GM23338 (cell line): ENCODE results near the gene KRTAP10-9. TPM values are rescaled to one million over a fixed set of nuclear protein-coding genes. Genes with fewer than 3 reads are reported as not detected.
"Not testable (repeated sequence)": the region's sequence is repeated elsewhere in the genome, so short reads cannot be mapped to it uniquely, and the experiment has no call there.

ENCODE experiments used
- ATAC-seq: fragments of 200-7000 bp; cut with Tn5 transposase; 3 replicates; pipeline ENCODE4 v1.9.1; 2020
- DNase-seq: peaks from one replicate; pipeline ENCODE4 v3.0.0-alpha.2; 2015; ENCODE audit warnings: low spot score
- H2AFZ ChIP-seq: fragments of 200-600 bp; sonication (generic); 2 replicates; pipeline ENCODE4 v1.8.0; 2016; ENCODE audit warnings: antibody characterized with exemption, mild to moderate bottlenecking, moderate library complexity
- H3F3A ChIP-seq: fragments of 200-600 bp; sonication (generic); replicated peaks from 2 replicates; pipeline ENCODE4 v1.8.0; 2017; ENCODE audit warnings: antibody characterized with exemption, mixed run types, low read depth
- H3K27ac ChIP-seq: fragments of 200-600 bp; sonication (generic); 2 replicates; pipeline ENCODE4 v1.6.1; 2016; ENCODE audit warnings: low read depth
- H3K27me3 ChIP-seq: fragments of 200-600 bp; sonication (generic); 2 replicates; pipeline ENCODE4 v1.8.0; 2016; ENCODE audit warnings: mild to moderate bottlenecking, mixed run types, moderate library complexity; ENCODE audit not compliant: insufficient read depth
- H3K36me3 ChIP-seq: fragments of 200-600 bp; sonication (generic); 2 replicates; pipeline ENCODE4 v1.8.0; 2016; ENCODE audit warnings: mild to moderate bottlenecking; ENCODE audit not compliant: insufficient read depth
- H3K4me1 ChIP-seq: fragments of 200-600 bp; sonication (generic); 2 replicates; pipeline ENCODE4 v1.8.0; 2016; ENCODE audit warnings: mild to moderate bottlenecking, moderate library complexity; ENCODE audit not compliant: insufficient read depth
- H3K4me2 ChIP-seq: fragments of 200-600 bp; sonication (generic); 2 replicates; pipeline ENCODE4 v1.7.1; 2017; ENCODE audit warnings: mixed run types
- H3K4me3 ChIP-seq: fragments of 200-600 bp; sonication (generic); 2 replicates; pipeline ENCODE4 v1.6.1; 2016; ENCODE audit warnings: mixed run types
- H3K79me2 ChIP-seq: fragments of 200-600 bp; sonication (generic); replicated peaks from 2 replicates; pipeline ENCODE4 v1.8.0; 2017; ENCODE audit warnings: mild to moderate bottlenecking; ENCODE audit not compliant: insufficient read depth
- H3K9me2 ChIP-seq: fragments of 200-600 bp; sonication (generic); 2 replicates; pipeline ENCODE4 v1.8.0; 2017; ENCODE audit not compliant: insufficient read depth
- H4K20me1 ChIP-seq: fragments of 200-600 bp; sonication (generic); replicated peaks from 2 replicates; pipeline ENCODE4 v1.8.0; 2017; ENCODE audit warnings: mild to moderate bottlenecking; ENCODE audit not compliant: insufficient read depth
- H3K27ac Mint-ChIP-seq: 2 replicates; pipeline ENCODE4 v1.8.0; 2020; ENCODE audit warnings: inconsistent platforms, mild to moderate bottlenecking, moderate library complexity, mixed read lengths
- H3K27me3 Mint-ChIP-seq: 3 replicates; pipeline ENCODE4 v1.8.0; 2022; ENCODE audit warnings: low read depth, mild to moderate bottlenecking, moderate library complexity, mixed read lengths, inconsistent platforms; ENCODE audit not compliant: insufficient read depth, poor library complexity
- H3K36me3 Mint-ChIP-seq: 3 replicates; pipeline ENCODE4 v1.8.0; 2021; ENCODE audit warnings: low read depth, mild to moderate bottlenecking, inconsistent platforms, moderate library complexity, mixed read lengths
- H3K4me1 Mint-ChIP-seq: 3 replicates; pipeline ENCODE4 v1.8.0; 2020; ENCODE audit warnings: mild to moderate bottlenecking, inconsistent platforms, mixed read lengths
- H3K4me3 Mint-ChIP-seq: 3 replicates; pipeline ENCODE4 v1.8.0; 2021; ENCODE audit warnings: moderate library complexity, mild to moderate bottlenecking, inconsistent platforms, mixed read lengths
- H3K9me3 Mint-ChIP-seq: 3 replicates; pipeline ENCODE4 v1.8.0; 2020; ENCODE audit warnings: moderate library complexity, mild to moderate bottlenecking, inconsistent platforms, mixed read lengths
- CREB1 ChIP-seq: fragments of 250-450 bp; sonication (Bioruptor Pico); IDR thresholded peaks from 2 replicates; pipeline ENCODE4 v1.5.0; 2020; ENCODE audit warnings: low read depth, mild to moderate bottlenecking, moderate library complexity
- EZH2phosphoT487 ChIP-seq: fragments of 200-600 bp; sonication (generic); IDR thresholded peaks from one replicate; pipeline ENCODE4 v1.8.1; 2018; ENCODE audit warnings: antibody characterized with exemption; ENCODE audit not compliant: unreplicated experiment
- JUNB ChIP-seq: IDR thresholded peaks from one replicate; pipeline ENCODE4 v1.6.1; 2016; ENCODE audit warnings: antibody characterized with exemption; ENCODE audit not compliant: unreplicated experiment
- STAT1 ChIP-seq: IDR thresholded peaks from one replicate; pipeline ENCODE4 v1.6.1; 2016; ENCODE audit warnings: antibody characterized with exemption; ENCODE audit not compliant: unreplicated experiment
- polyA plus RNA-seq: library from polyadenylated mRNA; unstranded; fragments of >200 nt; fragmentation: Nextera tagmentation; extraction: Ambion mirVana; gene quantifications from 2 replicates; pipeline ENCODE4 v1.2.1, GENCODE V29; 2016
- total RNA-seq: library from RNA; depleted of rRNA; stranded (reverse); fragments of >200 nt; shearing (Covaris generic); gene quantifications from 2 replicates; pipeline ENCODE4 v1.2.3, GENCODE V29; 2014
- TF ChIP-seq, protein P1 (sequence below), 2 experiments: fragments of 200-600 bp in 1 of 2; sonication (generic) in 1 of 2; conservative IDR thresholded peaks; 2 replicates each; pipeline versions ENCODE4 v1.5.1 to v1.6.1; 2016 to 2017; ENCODE audit warnings: antibody characterized with exemption in 2 of 2, low read depth in 2 of 2, mild to moderate bottlenecking in 2 of 2, moderate library complexity in 1 of 2
- TF ChIP-seq, protein P2 (sequence below): IDR thresholded peaks from one replicate; pipeline ENCODE4 v1.6.1; 2018; ENCODE audit warnings: antibody characterized with exemption; ENCODE audit not compliant: unreplicated experiment
- TF ChIP-seq, protein P3 (sequence below): fragments of 250-450 bp; sonication (Bioruptor Pico); IDR thresholded peaks from 2 replicates; pipeline ENCODE4 v1.5.0; 2020; ENCODE audit warnings: mild to moderate bottlenecking, moderate library complexity

The KRTAP10-9 gene
- total and polyA plus RNA-seq, 2 experiments from 2014 or later = not detected

DNA sequence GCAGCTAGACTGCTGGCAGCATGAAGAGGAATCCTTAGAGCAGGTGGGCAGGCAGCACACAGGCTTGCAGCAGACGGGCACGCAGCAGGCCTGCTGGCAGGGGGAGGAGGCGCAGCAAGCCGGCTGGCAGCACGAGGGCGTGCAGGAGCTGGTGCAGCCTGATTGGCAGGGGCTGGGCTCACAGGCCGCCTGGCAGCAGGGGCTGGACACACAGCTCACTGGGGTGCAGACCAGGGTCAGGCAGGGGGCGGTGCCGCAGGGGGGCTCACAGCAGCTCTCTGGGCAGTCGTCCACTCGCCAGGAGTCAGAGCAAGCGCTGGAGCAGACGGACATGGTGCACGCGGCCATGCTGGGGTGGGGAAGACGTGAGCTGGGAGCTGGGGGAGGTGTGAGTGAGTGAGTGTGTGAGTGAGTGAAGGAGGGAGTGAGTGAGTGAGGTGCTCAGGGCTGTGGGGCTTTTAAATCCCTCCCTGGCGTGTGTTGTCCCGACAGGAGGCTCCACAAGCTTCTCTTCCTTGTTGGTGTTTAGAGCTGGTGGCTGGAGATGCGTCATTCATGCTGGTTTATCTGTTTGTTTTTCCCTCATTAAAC lies 46.6 kb upstream of the KRTAP10-9 start, which contains the start of gene KRTAP10-5:
TSS of gene KRTAP10-5 (minus strand) at position 374 of the 591 bp plus-strand sequence. CDS start at position 348, 26 bp downstream.
- H2AFZ ChIP-seq, H3K4me1 ChIP-seq, H3K36me3 ChIP-seq, H3K4me3 ChIP-seq, H3K4me2 ChIP-seq, H3K27ac ChIP-seq, H4K20me1 ChIP-seq, H3K4me1 Mint-ChIP-seq, H3K4me3 Mint-ChIP-seq, DNase-seq, H3K79me2 ChIP-seq, H3K36me3 Mint-ChIP-seq, H3K27ac Mint-ChIP-seq, H3F3A ChIP-seq, H3K27me3 ChIP-seq, H3K9me2 ChIP-seq: not testable (repeated sequence)
- TF ChIP-seq, protein P1, sequence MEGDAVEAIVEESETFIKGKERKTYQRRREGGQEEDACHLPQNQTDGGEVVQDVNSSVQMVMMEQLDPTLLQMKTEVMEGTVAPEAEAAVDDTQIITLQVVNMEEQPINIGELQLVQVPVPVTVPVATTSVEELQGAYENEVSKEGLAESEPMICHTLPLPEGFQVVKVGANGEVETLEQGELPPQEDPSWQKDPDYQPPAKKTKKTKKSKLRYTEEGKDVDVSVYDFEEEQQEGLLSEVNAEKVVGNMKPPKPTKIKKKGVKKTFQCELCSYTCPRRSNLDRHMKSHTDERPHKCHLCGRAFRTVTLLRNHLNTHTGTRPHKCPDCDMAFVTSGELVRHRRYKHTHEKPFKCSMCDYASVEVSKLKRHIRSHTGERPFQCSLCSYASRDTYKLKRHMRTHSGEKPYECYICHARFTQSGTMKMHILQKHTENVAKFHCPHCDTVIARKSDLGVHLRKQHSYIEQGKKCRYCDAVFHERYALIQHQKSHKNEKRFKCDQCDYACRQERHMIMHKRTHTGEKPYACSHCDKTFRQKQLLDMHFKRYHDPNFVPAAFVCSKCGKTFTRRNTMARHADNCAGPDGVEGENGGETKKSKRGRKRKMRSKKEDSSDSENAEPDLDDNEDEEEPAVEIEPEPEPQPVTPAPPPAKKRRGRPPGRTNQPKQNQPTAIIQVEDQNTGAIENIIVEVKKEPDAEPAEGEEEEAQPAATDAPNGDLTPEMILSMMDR (conservative IDR thresholded peaks at IDR 0.05; ENCODE audit: low read depth in 2 of 2) = 0 out of 4 replicates have a peak, but pooled peaks of 1 of the 2 experiments have one; percentile 12
- ATAC-seq = peak; percentile 40; the same call in 2 of the 3 replicates
- H3K9me3 Mint-ChIP-seq = peaks cover 30% of the 10 kb centered on the region
- H3K27me3 Mint-ChIP-seq = peaks cover 11% of the 10 kb centered on the region

DNA sequence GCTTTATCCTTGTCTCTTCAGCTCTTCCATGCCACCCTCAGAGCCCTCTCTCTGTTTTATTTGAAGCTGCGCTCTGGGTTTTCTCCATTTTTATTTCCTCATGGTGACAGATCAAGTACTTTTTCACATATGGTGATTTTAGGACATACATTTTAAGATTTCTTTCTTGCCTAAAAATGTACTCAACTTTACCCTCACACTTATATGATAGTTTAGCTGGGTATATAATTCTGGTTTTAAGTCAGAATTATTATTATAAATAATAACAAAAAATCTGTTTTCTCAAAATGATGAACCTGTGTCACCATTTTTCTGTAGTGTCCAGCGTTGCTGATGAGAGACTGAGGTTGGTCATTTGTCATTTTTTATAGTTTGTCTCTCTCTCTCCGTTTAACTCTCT lies 45.7 kb upstream of the KRTAP10-9 start:
- Histone ChIP-seq H4K20me1 (no peaks in the 10 kb centered on the region), H2AFZ (no peak overlapping the region), H3K27ac (no peak overlapping the region), H3K4me1 (no peaks in the 10 kb centered on the region), H3K9me2 (no peaks in the 10 kb centered on the region), H3K27me3 (no peaks in the 10 kb centered on the region), H3F3A (no peaks in the 10 kb centered on the region), H3K79me2 (no peaks in the 10 kb centered on the region), H3K4me2 (no peak overlapping the region), H3K4me3 (no peak overlapping the region), H3K36me3 (no peaks in the 10 kb centered on the region)
- peaks cover 3% of the 10 kb centered on the region; the same call in 2 of the 3 replicates for H3K36me3 Mint-ChIP-seq
- DNase-seq (no peak), ATAC-seq (no peak)
- H3K27ac Mint-ChIP-seq = no peak overlapping the region
- peaks cover 26% of the 10 kb centered on the region for H3K9me3 Mint-ChIP-seq
- H3K4me3 Mint-ChIP-seq = no peak overlapping the region
- peaks cover 13% of the 10 kb centered on the region for H3K27me3 Mint-ChIP-seq
- peaks cover 7% of the 10 kb centered on the region for H3K4me1 Mint-ChIP-seq
- no peak for TF ChIP-seq STAT1
- TF ChIP-seq EZH2phosphoT487 = no peak
- TF ChIP-seq JUNB = no peak
- TF ChIP-seq, protein P2, sequence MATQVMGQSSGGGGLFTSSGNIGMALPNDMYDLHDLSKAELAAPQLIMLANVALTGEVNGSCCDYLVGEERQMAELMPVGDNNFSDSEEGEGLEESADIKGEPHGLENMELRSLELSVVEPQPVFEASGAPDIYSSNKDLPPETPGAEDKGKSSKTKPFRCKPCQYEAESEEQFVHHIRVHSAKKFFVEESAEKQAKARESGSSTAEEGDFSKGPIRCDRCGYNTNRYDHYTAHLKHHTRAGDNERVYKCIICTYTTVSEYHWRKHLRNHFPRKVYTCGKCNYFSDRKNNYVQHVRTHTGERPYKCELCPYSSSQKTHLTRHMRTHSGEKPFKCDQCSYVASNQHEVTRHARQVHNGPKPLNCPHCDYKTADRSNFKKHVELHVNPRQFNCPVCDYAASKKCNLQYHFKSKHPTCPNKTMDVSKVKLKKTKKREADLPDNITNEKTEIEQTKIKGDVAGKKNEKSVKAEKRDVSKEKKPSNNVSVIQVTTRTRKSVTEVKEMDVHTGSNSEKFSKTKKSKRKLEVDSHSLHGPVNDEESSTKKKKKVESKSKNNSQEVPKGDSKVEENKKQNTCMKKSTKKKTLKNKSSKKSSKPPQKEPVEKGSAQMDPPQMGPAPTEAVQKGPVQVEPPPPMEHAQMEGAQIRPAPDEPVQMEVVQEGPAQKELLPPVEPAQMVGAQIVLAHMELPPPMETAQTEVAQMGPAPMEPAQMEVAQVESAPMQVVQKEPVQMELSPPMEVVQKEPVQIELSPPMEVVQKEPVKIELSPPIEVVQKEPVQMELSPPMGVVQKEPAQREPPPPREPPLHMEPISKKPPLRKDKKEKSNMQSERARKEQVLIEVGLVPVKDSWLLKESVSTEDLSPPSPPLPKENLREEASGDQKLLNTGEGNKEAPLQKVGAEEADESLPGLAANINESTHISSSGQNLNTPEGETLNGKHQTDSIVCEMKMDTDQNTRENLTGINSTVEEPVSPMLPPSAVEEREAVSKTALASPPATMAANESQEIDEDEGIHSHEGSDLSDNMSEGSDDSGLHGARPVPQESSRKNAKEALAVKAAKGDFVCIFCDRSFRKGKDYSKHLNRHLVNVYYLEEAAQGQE = no peak
- no peak for TF ChIP-seq CREB1
- TF ChIP-seq, protein P3, sequence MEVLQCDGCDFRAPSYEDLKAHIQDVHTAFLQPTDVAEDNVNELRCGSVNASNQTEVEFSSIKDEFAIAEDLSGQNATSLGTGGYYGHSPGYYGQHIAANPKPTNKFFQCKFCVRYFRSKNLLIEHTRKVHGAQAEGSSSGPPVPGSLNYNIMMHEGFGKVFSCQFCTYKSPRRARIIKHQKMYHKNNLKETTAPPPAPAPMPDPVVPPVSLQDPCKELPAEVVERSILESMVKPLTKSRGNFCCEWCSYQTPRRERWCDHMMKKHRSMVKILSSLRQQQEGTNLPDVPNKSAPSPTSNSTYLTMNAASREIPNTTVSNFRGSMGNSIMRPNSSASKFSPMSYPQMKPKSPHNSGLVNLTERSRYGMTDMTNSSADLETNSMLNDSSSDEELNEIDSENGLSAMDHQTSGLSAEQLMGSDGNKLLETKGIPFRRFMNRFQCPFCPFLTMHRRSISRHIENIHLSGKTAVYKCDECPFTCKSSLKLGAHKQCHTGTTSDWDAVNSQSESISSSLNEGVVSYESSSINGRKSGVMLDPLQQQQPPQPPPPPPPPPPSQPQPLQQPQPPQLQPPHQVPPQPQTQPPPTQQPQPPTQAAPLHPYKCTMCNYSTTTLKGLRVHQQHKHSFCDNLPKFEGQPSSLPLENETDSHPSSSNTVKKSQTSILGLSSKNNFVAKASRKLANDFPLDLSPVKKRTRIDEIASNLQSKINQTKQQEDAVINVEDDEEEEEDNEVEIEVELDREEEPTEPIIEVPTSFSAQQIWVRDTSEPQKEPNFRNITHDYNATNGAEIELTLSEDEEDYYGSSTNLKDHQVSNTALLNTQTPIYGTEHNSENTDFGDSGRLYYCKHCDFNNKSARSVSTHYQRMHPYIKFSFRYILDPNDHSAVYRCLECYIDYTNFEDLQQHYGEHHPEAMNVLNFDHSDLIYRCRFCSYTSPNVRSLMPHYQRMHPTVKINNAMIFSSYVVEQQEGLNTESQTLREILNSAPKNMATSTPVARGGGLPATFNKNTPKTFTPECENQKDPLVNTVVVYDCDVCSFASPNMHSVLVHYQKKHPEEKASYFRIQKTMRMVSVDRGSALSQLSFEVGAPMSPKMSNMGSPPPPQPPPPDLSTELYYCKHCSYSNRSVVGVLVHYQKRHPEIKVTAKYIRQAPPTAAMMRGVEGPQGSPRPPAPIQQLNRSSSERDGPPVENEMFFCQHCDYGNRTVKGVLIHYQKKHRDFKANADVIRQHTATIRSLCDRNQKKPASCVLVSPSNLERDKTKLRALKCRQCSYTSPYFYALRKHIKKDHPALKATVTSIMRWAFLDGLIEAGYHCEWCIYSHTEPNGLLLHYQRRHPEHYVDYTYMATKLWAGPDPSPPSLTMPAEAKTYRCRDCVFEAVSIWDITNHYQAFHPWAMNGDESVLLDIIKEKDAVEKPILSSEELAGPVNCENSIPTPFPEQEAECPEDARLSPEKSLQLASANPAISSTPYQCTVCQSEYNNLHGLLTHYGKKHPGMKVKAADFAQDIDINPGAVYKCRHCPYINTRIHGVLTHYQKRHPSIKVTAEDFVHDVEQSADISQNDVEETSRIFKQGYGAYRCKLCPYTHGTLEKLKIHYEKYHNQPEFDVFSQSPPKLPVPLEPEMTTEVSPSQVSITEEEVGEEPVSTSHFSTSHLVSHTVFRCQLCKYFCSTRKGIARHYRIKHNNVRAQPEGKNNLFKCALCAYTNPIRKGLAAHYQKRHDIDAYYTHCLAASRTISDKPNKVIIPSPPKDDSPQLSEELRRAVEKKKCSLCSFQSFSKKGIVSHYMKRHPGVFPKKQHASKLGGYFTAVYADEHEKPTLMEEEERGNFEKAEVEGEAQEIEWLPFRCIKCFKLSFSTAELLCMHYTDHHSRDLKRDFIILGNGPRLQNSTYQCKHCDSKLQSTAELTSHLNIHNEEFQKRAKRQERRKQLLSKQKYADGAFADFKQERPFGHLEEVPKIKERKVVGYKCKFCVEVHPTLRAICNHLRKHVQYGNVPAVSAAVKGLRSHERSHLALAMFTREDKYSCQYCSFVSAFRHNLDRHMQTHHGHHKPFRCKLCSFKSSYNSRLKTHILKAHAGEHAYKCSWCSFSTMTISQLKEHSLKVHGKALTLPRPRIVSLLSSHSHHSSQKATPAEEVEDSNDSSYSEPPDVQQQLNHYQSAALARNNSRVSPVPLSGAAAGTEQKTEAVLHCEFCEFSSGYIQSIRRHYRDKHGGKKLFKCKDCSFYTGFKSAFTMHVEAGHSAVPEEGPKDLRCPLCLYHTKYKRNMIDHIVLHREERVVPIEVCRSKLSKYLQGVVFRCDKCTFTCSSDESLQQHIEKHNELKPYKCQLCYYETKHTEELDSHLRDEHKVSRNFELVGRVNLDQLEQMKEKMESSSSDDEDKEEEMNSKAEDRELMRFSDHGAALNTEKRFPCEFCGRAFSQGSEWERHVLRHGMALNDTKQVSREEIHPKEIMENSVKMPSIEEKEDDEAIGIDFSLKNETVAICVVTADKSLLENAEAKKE = no peak
